H9 (cell line): ENCODE data around the gene EML1. TPM values are rescaled to one million over a fixed set of nuclear protein-coding genes. Genes with fewer than 3 reads are reported as not detected.

Experiments used
- DNase-seq: peaks from one replicate; pipeline ENCODE4 v3.0.0-alpha.2; 2017
- H2AFZ ChIP-seq: one replicate; pipeline ENCODE4 v1.6.1; 2013; ENCODE audit warnings: mild to moderate bottlenecking, low read length, control low read depth, moderate library complexity
- H2AK5ac ChIP-seq: 2 replicates; pipeline ENCODE4 v1.6.1; 2013; ENCODE audit warnings: low read length, control low read depth, mixed read lengths; ENCODE audit not compliant: insufficient read length
- H2BK120ac ChIP-seq: one replicate; pipeline ENCODE4 v1.6.1; 2013; ENCODE audit warnings: low read depth, mild to moderate bottlenecking, low read length, control low read depth, inconsistent platforms; ENCODE audit not compliant: poor library complexity, severe bottlenecking
- H2BK12ac ChIP-seq: 2 replicates; pipeline ENCODE4 v1.6.1; 2013; ENCODE audit warnings: low read length, control low read depth, mixed read lengths, low read depth; ENCODE audit not compliant: insufficient read length
- H2BK15ac ChIP-seq: 2 replicates; pipeline ENCODE4 v1.6.1; 2013; ENCODE audit warnings: low read depth, low read length, control low read depth
- H2BK20ac ChIP-seq: one replicate; pipeline ENCODE4 v1.6.1; 2013; ENCODE audit warnings: low read depth, mild to moderate bottlenecking, low read length, control low read depth, inconsistent platforms; ENCODE audit not compliant: poor library complexity, severe bottlenecking
- H2BK5ac ChIP-seq: 2 replicates; pipeline ENCODE4 v1.6.1; 2013; ENCODE audit warnings: low read length, control low read depth, mixed read lengths; ENCODE audit not compliant: insufficient read length
- H3K14ac ChIP-seq: 2 replicates; pipeline ENCODE4 v1.6.1; 2013; ENCODE audit warnings: low read length, control low read depth; ENCODE audit not compliant: insufficient read depth
- H3K18ac ChIP-seq: 2 replicates; pipeline ENCODE4 v1.6.1; 2013; ENCODE audit warnings: low read depth, mild to moderate bottlenecking, mixed read lengths, low read length, control low read depth; ENCODE audit not compliant: insufficient read length
- H3K23ac ChIP-seq: 2 replicates; pipeline ENCODE4 v1.6.1; 2013; ENCODE audit warnings: low read length, control low read depth, mixed read lengths, low read depth; ENCODE audit not compliant: insufficient read length
- H3K23me2 ChIP-seq: 2 replicates; pipeline ENCODE4 v1.6.1; 2013; ENCODE audit warnings: low read depth, mild to moderate bottlenecking, mixed read lengths, low read length, control low read depth; ENCODE audit not compliant: insufficient read length, poor library complexity, severe bottlenecking
- H3K27ac ChIP-seq: 2 replicates; pipeline ENCODE4 v1.5.1; 2013; ENCODE audit warnings: low read length, control low read depth, mixed read lengths, low read depth; ENCODE audit not compliant: insufficient read length
- H3K27me3 ChIP-seq: 2 replicates; pipeline ENCODE4 v1.6.1; 2013; ENCODE audit warnings: low read length, control low read depth, inconsistent platforms; ENCODE audit not compliant: insufficient read depth
- H3K4ac ChIP-seq: 2 replicates; pipeline ENCODE4 v1.6.1; 2013; ENCODE audit warnings: low read depth, mild to moderate bottlenecking, control low read depth, inconsistent platforms, low read length, moderate library complexity
- H3K4me1 ChIP-seq: 2 replicates; pipeline ENCODE4 v1.6.1; 2013; ENCODE audit warnings: low read length, control low read depth, inconsistent platforms; ENCODE audit not compliant: insufficient read depth
- H3K4me2 ChIP-seq: 2 replicates; pipeline ENCODE4 v1.6.1; 2013; ENCODE audit warnings: low read length, control low read depth, mixed read lengths; ENCODE audit not compliant: insufficient read length, insufficient read depth
- H3K56ac ChIP-seq: 2 replicates; pipeline ENCODE4 v1.6.1; 2013; ENCODE audit warnings: low read depth, mild to moderate bottlenecking, mixed read lengths, low read length, control low read depth; ENCODE audit not compliant: insufficient read length
- H3K79me1 ChIP-seq: 2 replicates; pipeline ENCODE4 v1.6.1; 2013; ENCODE audit warnings: low read depth, mild to moderate bottlenecking, moderate library complexity, low read length, control low read depth, inconsistent platforms; ENCODE audit not compliant: insufficient read depth, poor library complexity, severe bottlenecking
- H3K79me2 ChIP-seq: 2 replicates; pipeline ENCODE4 v1.6.1; 2013; ENCODE audit warnings: low read length, control low read depth, inconsistent platforms; ENCODE audit not compliant: insufficient read depth
- H3K9ac ChIP-seq: 2 replicates; pipeline ENCODE4 v1.6.1; 2013; ENCODE audit warnings: low read length, control low read depth, mixed read lengths; ENCODE audit not compliant: insufficient read length; ENCODE audit errors: extremely low read depth
- H3K9me3 ChIP-seq: one replicate; pipeline ENCODE4 v1.6.1; 2013; ENCODE audit warnings: low read depth, low read length, inconsistent platforms; ENCODE audit not compliant: control insufficient read depth
- H3T11ph ChIP-seq: one replicate; pipeline ENCODE4 v1.6.1; 2013; ENCODE audit warnings: mild to moderate bottlenecking, low read length, control low read depth, inconsistent platforms
- H4K20me1 ChIP-seq: one replicate; pipeline ENCODE4 v1.6.1; 2013; ENCODE audit not compliant: control insufficient read depth, insufficient read length, insufficient read depth
- H4K5ac ChIP-seq: 2 replicates; pipeline ENCODE4 v1.6.1; 2013; ENCODE audit warnings: low read depth, mild to moderate bottlenecking, mixed read lengths, low read length, control low read depth; ENCODE audit not compliant: insufficient read length
- H4K8ac ChIP-seq: replicated peaks from 2 replicates; pipeline ENCODE4 v1.6.1; 2013; ENCODE audit warnings: low read length, control low read depth, mixed read lengths, low read depth; ENCODE audit not compliant: insufficient read length
- H4K91ac ChIP-seq: 2 replicates; pipeline ENCODE4 v1.6.1; 2013; ENCODE audit warnings: low read depth, mild to moderate bottlenecking, moderate library complexity, mixed read lengths, low read length, control low read depth; ENCODE audit not compliant: insufficient read length
- H3K27ac Mint-ChIP-seq, 3 experiments: 2 replicates in 2 of 3; 3 replicates in 1 of 3; pipeline ENCODE4 v1.8.0; 2020 to 2021; ENCODE audit warnings: mixed read lengths in 3 of 3, mild to moderate bottlenecking in 1 of 3, moderate library complexity in 1 of 3
- H3K27me3 Mint-ChIP-seq: 2 replicates; pipeline ENCODE4 v1.8.0; 2021; ENCODE audit warnings: low read depth, mild to moderate bottlenecking, moderate library complexity, mixed read lengths
- H3K36me3 Mint-ChIP-seq, 3 experiments: 2 replicates in 2 of 3; 3 replicates in 1 of 3; pipeline ENCODE4 v1.8.0; 2020 to 2021; ENCODE audit warnings: low read depth in 3 of 3, mixed read lengths in 3 of 3; ENCODE audit not compliant: insufficient read depth in 1 of 3
- H3K4me1 Mint-ChIP-seq, 2 experiments: 2 replicates each; pipeline ENCODE4 v1.8.0; 2020; ENCODE audit warnings: mixed read lengths in 2 of 2
- H3K4me3 Mint-ChIP-seq, 2 experiments: 2 replicates in 1 of 2; 3 replicates in 1 of 2; pipeline ENCODE4 v1.8.0; 2020 to 2021; ENCODE audit warnings: mild to moderate bottlenecking in 2 of 2, mixed read lengths in 2 of 2, moderate library complexity in 1 of 2
- H3K9me3 Mint-ChIP-seq, 2 experiments: 2 replicates in 1 of 2; 3 replicates in 1 of 2; pipeline ENCODE4 v1.8.0; 2020; ENCODE audit warnings: mild to moderate bottlenecking in 2 of 2, mixed read lengths in 2 of 2, moderate library complexity in 1 of 2
- CTCF ChIP-seq: fragments of 200-600 bp; sonication (generic); conservative IDR thresholded peaks from 3 replicates; pipeline ENCODE4 v1.8.0; 2021; ENCODE audit warnings: antibody characterized with exemption, mild to moderate bottlenecking
- WGBS: extraction: QIAGEN DNeasy Blood & Tissue Kit; methylation state at CpG from one replicate; pipeline ENCODE4 v1.1.7; 2013; ENCODE audit warnings: missing lambda C conversion rate, low lambda C conversion rate, mixed read lengths; ENCODE audit not compliant: insufficient read length; ENCODE audit errors: extremely low coverage; 5-methylcytosine and 5-hydroxymethylcytosine counted together
- total RNA-seq: library from RNA; stranded (reverse); gene quantifications from 2 replicates; pipeline ENCODE4 v1.2.1, GENCODE V29; 2021

Gene EML1
- total RNA-seq, 1 experiment from 2014 or later, result 16.7 TPM

- Mint-ChIP-seq H3K36me3 (peaks cover 3 to 23% (median 6%) of the 10 kb centered on the region in 3 experiments; a peak in 6 of 7 replicates), H3K27me3 (no peaks in the 10 kb centered on the region), H3K4me3 (no peak overlapping the region), H3K9me3 (peaks cover 2 to 7% of the 10 kb centered on the region in 2 experiments; a peak in 4 of 5 replicates), H3K27ac (no peak overlapping the region), H3K4me1 (peaks cover 2 to 7% of the 10 kb centered on the region in 2 experiments; a peak in 2 of 4 replicates)
- no peak overlapping the region for H4K8ac ChIP-seq
- H3K4me1 ChIP-seq, result no peaks in the 10 kb centered on the region; the same call in 1 of the 2 replicates
- H3K79me1 ChIP-seq, result no peaks in the 10 kb centered on the region
- no peak overlapping the region for H2AFZ ChIP-seq
- WGBS, result no CpG with 5 or more reads among the region's 2 CpGs
- H3T11ph ChIP-seq, result no peak overlapping the region
- H3K56ac ChIP-seq, result no peak overlapping the region
- no peaks in the 10 kb centered on the region for H3K79me2 ChIP-seq
- H3K18ac ChIP-seq, result no peak overlapping the region
- no peak overlapping the region for H3K9ac ChIP-seq
- no peak overlapping the region for H4K91ac ChIP-seq
- no peak overlapping the region for H3K27ac ChIP-seq
- H2BK20ac ChIP-seq, result no peak overlapping the region
- H3K27me3 ChIP-seq, result no peaks in the 10 kb centered on the region
- H3K23ac ChIP-seq, result no peak overlapping the region
- no peak overlapping the region for H2AK5ac ChIP-seq
- no peak overlapping the region for H2BK120ac ChIP-seq
- H3K4ac ChIP-seq, result no peak overlapping the region
- no peak overlapping the region for H4K5ac ChIP-seq
- H4K20me1 ChIP-seq, result no peaks in the 10 kb centered on the region
- H3K23me2 ChIP-seq, result no peaks in the 10 kb centered on the region
- no peak for DNase-seq
- H3K9me3 ChIP-seq, result no peaks in the 10 kb centered on the region
- H3K14ac ChIP-seq, result no peak overlapping the region
- TF ChIP-seq CTCF, result no peak
- no peak overlapping the region for H2BK5ac ChIP-seq
- no peak overlapping the region for H3K4me2 ChIP-seq
- H2BK12ac ChIP-seq, result no peak overlapping the region
- no peak overlapping the region for H2BK15ac ChIP-seq
These were observed 69.8 kb downstream of the EML1 start for GRCh38 chr14:99863059-99863458.
